Thymus (tissue), 11 donors: ENCODE results near the gene STYK1. TPM values are rescaled to one million over a fixed set of nuclear protein-coding genes. Genes with fewer than 3 reads are reported as not detected.
"Not testable (repeated sequence)": the region's sequence is repeated elsewhere in the genome, so short reads cannot be mapped to it uniquely, and the experiment has no call there.

Source experiments
- DNase-seq, 9 donors: peaks; one replicate each; pipeline ENCODE4 v3.0.0-alpha.2; 2013; ENCODE audit warnings: low spot score in 9 of 9, low read depth in 6 of 9, missing footprints in 1 of 9
- H3K27ac ChIP-seq, 2 donors: one replicate each; pipeline ENCODE4 v1.5.1; 2013; ENCODE audit warnings: control low read depth in 1 of 2, low read depth in 1 of 2, low read length in 1 of 2, mild to moderate bottlenecking in 1 of 2, moderate library complexity in 1 of 2
- H3K27me3 ChIP-seq, 2 donors: one replicate each; pipeline ENCODE4 v1.5.1; 2013; ENCODE audit warnings: low read length in 1 of 2; ENCODE audit not compliant: control insufficient read depth in 2 of 2, insufficient read depth in 1 of 2
- H3K36me3 ChIP-seq, 2 donors: one replicate each; pipeline ENCODE4 v1.5.1; 2013; ENCODE audit warnings: low read length in 1 of 2, mild to moderate bottlenecking in 1 of 2, moderate library complexity in 1 of 2; ENCODE audit not compliant: control insufficient read depth in 2 of 2, insufficient read depth in 2 of 2
- H3K4me1 ChIP-seq, 2 donors: one replicate each; pipeline ENCODE4 v1.5.1; 2013; ENCODE audit warnings: low read length in 2 of 2; ENCODE audit not compliant: control insufficient read depth in 2 of 2, insufficient read depth in 2 of 2
- H3K4me3 ChIP-seq, 2 donors: one replicate each; pipeline ENCODE4 v1.5.1; 2013; ENCODE audit warnings: low read length in 2 of 2, control low read depth in 1 of 2, mild to moderate bottlenecking in 1 of 2
- H3K9me3 ChIP-seq, 2 donors: one replicate each; pipeline ENCODE4 v1.5.1; 2013; ENCODE audit warnings: low read length in 1 of 2, mild to moderate bottlenecking in 1 of 2; ENCODE audit not compliant: control insufficient read depth in 2 of 2, insufficient read depth in 1 of 2
- WGBS: extraction: QIAGEN DNeasy Blood & Tissue Kit; methylation state at CpG from one replicate; pipeline ENCODE4 v1.1.7; 2013; 5-methylcytosine and 5-hydroxymethylcytosine counted together
- polyA plus RNA-seq: library from polyadenylated mRNA; stranded (reverse); fragments of 200-250 nt; gene quantifications from one replicate; pipeline ENCODE4 v1.2.3, GENCODE V29; 2013
- total RNA-seq: library from RNA; stranded (reverse); fragments of 120-200 nt; gene quantifications from one replicate; pipeline ENCODE4 v1.2.4, GENCODE V29; 2013
- donor health status: healthy.

STYK1 gene
- total and polyA plus RNA-seq, 2 donors: 0.33 to 0.62 TPM

- Histone ChIP-seq H3K27ac (no peak overlapping the region), H3K27me3 (no peaks in the 10 kb centered on the region), H3K4me1 (peaks cover 6 to 8% of the 10 kb centered on the region in 2 donors), H3K36me3 (peaks cover 3 to 30% of the 10 kb centered on the region in 2 donors), H3K4me3 (no peak overlapping the region), H3K9me3 (peaks cover 0 to 1% of the 10 kb centered on the region in 2 donors)
- DNase-seq: no peak
- WGBS: 97% methylated on average over 3 of the region's 3 CpGs
Measured at GRCh38 chr12:10610188-10610587, 63.7 kb downstream of the STYK1 start.

GRCh38 chr12:10607885-10608458 lies 65.9 kb downstream of the STYK1 start:
- H3K9me3 ChIP-seq: no peaks in the 10 kb centered on the region
- no peak overlapping the region for H3K27ac ChIP-seq
- peaks cover 3 to 36% of the 10 kb centered on the region in 2 donors for H3K36me3 ChIP-seq
- peaks cover 6 to 8% of the 10 kb centered on the region in 2 donors for H3K4me1 ChIP-seq
- WGBS: 93% methylated on average over 3 of the region's 3 CpGs
- no peak overlapping the region for H3K4me3 ChIP-seq
- no peaks in the 10 kb centered on the region for H3K27me3 ChIP-seq
- DNase-seq: peak in 2 of 9 donors; percentile 4 to 6

GRCh38 chr12:10601860-10602259 lies 72.0 kb downstream of the STYK1 start:
- WGBS: over 99% methylated on average over 2 of the region's 2 CpGs
- Histone ChIP-seq H3K9me3 (no peaks in the 10 kb centered on the region), H3K36me3 (peaks cover 4 to 23% of the 10 kb centered on the region in 2 donors), H3K4me1 (no peaks in the 10 kb centered on the region), H3K27me3 (no peaks in the 10 kb centered on the region), H3K27ac (no peak overlapping the region), H3K4me3 (no peak overlapping the region)
- DNase-seq: no peak

- Histone ChIP-seq H3K36me3 (peaks cover 4 to 26% of the 10 kb centered on the region in 2 donors), H3K27ac (no peak overlapping the region)
- 98% methylated on average over 6 of the region's 6 CpGs for WGBS
Measured at GRCh38 chr12:10600988-10601387, 72.9 kb downstream of the STYK1 start.

GRCh38 chr12:10595881-10596280 lies 78.0 kb downstream of the STYK1 start:
- Histone ChIP-seq H3K36me3 (peaks cover 2 to 18% of the 10 kb centered on the region in 2 donors), H3K9me3 (no peaks in the 10 kb centered on the region), H3K27me3 (no peaks in the 10 kb centered on the region), H3K4me3 (no peak overlapping the region), H3K4me1 (no peaks in the 10 kb centered on the region), H3K27ac (no peak overlapping the region)
- no peak for DNase-seq
- WGBS: 32% methylated on average over 2 of the region's 2 CpGs

More at GRCh38 chr12:10600988-10601387, 72.9 kb downstream of the STYK1 start:
- no peaks in the 10 kb centered on the region for H3K9me3 ChIP-seq
- no peak for DNase-seq
- no peaks in the 10 kb centered on the region for H3K27me3 ChIP-seq
- H3K4me1 ChIP-seq: no peaks in the 10 kb centered on the region
- H3K4me3 ChIP-seq: no peak overlapping the region

GRCh38 chr12:10590966-10591365 lies 82.9 kb downstream of the STYK1 start:
- H3K9me3 ChIP-seq: no peaks in the 10 kb centered on the region
- H3K27me3 ChIP-seq: no peaks in the 10 kb centered on the region
- WGBS: 97% methylated on average over 3 of the region's 3 CpGs
- peaks cover 0 to 5% of the 10 kb centered on the region in 2 donors for H3K36me3 ChIP-seq
- no peak overlapping the region for H3K27ac ChIP-seq
- DNase-seq: no peak
- no peaks in the 10 kb centered on the region for H3K4me1 ChIP-seq
- no peak overlapping the region for H3K4me3 ChIP-seq

- Histone ChIP-seq H3K36me3 (peaks cover 0 to 5% of the 10 kb centered on the region in 2 donors), H3K27me3 (no peaks in the 10 kb centered on the region), H3K4me1 (no peaks in the 10 kb centered on the region), H3K4me3 (no peak overlapping the region), H3K9me3 (no peaks in the 10 kb centered on the region), H3K27ac (no peak overlapping the region)
- DNase-seq: no peak
- WGBS: 99% methylated on average over 1 of the region's 1 CpG
Measured at GRCh38 chr12:10584415-10584814, 89.4 kb downstream of the STYK1 start.

- WGBS: 99% methylated on average over 3 of the region's 3 CpGs
- DNase-seq: no peak
- Histone ChIP-seq H3K9me3 (no peaks in the 10 kb centered on the region), H3K27me3 (no peaks in the 10 kb centered on the region), H3K4me1 (no peaks in the 10 kb centered on the region), H3K27ac (no peak overlapping the region), H3K4me3 (no peak overlapping the region), H3K36me3 (peaks cover 0 to 5% of the 10 kb centered on the region in 2 donors)
Measured at GRCh38 chr12:10582704-10583103, 91.1 kb downstream of the STYK1 start.

- H3K4me1 ChIP-seq, H3K27ac ChIP-seq, H3K27me3 ChIP-seq, H3K36me3 ChIP-seq, H3K4me3 ChIP-seq, H3K9me3 ChIP-seq, DNase-seq: not testable (repeated sequence)
- 98% methylated on average over 3 of the region's 3 CpGs for WGBS
Measured at GRCh38 chr12:10582133-10582532, 91.7 kb downstream of the STYK1 start.
